NOMO-1 (cell line): ENCODE data around the gene TMEM127.
"Not testable (repeated sequence)": the region's sequence is repeated elsewhere in the genome, so short reads cannot be mapped to it uniquely, and the experiment has no call there.

Source experiments
- DNase-seq, 2 experiments: peaks; one replicate each; lab custom pipeline; 2025; ENCODE audit not compliant: unreplicated experiment in 2 of 2; lab: John Stamatoyannopoulos, UW

TMEM127 gene, protein sequence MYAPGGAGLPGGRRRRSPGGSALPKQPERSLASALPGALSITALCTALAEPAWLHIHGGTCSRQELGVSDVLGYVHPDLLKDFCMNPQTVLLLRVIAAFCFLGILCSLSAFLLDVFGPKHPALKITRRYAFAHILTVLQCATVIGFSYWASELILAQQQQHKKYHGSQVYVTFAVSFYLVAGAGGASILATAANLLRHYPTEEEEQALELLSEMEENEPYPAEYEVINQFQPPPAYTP

DNA sequence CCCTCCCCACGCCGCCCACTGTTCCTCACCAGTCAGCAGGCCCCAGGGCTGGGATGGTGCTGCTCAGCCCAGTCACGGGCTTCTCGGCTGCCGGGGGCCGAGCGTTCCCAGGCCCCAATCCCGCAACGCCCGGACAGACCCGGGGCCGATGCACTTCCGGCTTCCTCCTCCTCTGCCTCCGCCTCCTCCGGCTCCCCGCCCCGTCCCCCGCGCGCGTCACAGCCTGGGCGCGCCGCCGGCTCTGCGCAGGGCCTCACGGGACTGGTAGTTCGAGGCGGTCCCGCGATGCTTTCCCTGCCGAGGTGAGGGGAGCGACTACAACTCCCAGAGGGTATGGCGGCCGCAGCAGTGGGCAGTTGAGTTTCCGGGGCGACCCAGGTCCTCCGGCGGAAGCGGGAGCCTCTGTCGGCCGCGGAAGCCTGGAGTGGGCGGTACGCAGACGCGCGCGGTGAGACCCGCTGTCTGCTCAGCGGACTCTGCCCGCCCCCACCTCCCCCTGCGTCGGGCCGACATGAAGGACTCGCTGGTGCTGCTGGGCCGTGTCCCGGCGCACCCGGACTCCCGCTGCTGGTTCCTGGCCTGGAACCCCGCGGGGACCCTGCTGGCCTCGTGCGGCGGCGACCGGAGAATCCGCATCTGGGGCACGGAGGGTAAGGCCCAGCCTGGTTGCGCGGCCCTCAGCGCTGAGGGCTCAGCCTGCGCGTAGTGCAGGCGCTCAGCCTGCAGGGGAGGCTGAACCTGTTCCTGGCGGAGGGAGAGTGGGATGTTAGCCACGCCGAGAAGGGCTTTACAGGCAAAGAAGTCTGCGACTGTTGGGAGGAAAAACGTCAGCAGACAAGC, at the start of gene TMEM127, which contains the start of gene CIAO1:
Gene TMEM127 (minus strand): TSS at position 158 of the 840 bp plus-strand sequence. CDS start 616 bp downstream, outside the sequence.
Gene CIAO1 (plus strand): TSS at position 386 of the 840 bp plus-strand sequence. CDS start 126 bp downstream, at position 512.
- DNase-seq = peak; percentile 98

DNA sequence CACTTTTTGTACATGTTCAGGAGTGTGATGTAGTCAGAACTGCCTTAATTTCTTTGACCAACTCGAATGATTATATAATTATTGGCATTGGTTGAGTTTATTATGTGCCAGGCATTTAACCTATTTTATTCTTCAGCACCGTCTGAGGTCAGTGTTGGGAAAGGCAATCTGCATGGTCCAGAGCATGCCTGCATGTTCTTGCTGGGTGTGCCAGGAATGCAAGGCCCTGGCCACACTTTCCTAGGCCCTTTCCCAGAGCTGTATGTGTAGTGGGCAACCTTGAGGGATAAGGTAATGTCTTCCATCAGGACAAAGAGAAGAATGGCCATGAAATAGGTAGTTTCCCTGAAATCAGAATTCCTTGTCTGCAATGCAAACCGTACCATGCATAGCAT, 49.2 kb upstream of the TMEM127 start:
- DNase-seq = no peak

DNA sequence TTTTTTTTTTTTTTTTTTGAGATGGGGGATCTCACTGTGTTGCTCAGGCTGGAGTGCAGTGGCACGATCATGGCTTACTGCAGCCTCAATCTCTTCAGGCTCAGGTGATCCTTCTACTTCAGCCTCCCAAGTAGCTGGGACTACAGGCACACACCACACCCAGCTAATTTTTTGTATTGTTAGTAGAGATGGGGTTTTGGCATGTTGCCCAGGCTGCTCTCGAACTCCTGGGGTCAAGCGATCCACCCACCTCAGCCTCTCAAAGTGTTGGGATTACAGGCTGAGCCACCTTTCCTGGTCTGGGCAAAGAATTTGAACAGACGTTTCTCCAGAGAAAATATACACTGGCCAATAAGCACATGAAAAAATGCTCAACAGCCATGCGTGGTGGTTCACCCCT, 42.5 kb upstream of the TMEM127 start:
- DNase-seq = no peak

DNA sequence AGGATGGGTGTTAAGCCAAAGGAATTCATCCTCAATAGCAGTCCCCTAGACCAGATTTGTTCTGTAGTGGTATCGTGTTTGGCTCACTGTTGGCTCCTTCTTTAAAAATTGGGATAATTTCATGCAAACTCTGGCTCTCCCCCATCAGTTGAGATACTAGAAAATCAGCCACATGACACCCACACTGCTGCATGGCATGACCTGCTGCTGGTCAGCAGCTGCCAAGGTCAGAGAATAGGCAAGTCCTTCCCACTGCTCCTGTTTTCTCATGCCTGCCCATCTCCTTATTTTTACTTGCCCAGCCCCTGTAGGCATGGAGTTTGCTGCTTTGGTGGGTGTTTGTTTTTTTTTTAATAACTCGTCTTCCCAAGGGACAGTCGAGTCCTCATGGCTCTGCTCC, 40.6 kb upstream of the TMEM127 start:
- no peak for DNase-seq

DNA sequence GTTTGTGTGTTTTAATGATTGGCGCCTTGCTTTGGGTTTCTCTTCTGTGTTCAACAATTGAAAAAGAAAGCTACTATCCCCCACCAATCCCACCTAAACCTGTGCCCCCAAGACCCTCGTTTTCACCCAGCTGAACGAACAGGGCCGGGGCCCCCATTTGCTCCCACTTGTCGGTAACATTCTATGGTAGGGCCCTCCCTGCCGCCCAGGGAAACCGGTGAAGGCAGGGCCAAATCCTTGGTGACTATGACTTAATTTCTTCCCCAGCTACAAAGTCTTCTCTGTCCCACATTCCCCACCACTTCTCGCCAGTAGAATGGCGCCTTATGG, 40.1 kb upstream of the TMEM127 start:
- DNase-seq = no peak

DNA sequence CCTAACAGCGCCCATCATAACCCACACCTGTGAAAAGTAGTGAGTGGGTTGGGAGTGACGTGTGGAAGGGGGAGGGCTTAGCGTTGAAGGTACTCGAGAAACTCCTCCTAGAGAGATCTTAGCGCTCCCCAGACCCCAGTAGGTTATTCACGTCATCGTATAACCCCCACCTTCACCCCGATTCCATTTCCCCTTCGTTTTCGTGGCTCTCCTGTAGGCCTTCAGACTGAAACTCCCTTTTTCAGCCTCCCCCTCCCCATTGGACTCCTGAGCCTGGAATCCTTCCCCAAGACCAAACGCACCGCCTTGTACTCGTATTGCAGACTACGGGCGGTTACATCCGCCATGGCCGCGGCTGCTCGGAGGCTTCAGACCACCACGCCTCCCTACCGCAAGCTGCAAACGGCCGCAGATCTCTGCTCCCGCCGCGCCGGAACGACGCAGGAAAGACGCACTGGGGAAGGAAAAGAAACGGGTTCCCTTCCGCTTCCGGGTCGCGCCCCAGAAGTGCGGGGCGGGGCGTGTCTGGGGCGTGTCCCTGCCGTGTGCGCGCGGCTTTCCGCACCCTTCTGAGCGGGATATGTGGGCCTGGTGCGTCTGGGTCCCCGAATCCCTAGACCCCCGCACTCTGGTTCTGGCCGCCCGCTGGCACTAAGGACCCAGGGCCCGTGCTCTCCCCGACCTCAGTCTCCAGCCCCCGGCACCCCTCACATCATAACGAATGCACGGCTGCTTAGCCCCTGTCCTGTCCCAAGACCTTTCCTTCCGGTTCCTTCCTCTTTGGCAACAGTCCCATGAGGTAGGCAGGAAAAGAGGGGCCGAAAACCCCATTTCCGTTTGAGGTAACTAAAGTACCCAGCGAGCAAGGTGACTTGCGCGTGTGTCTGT, 39.5 kb upstream of the TMEM127 start, which contains the start of gene SNRNP200:
Gene SNRNP200 (minus strand): TSS at position 456 of the 888 bp plus-strand sequence. CDS start 109 bp downstream, at position 347.
- peak; percentile 87 to 94 for DNase-seq

DNA sequence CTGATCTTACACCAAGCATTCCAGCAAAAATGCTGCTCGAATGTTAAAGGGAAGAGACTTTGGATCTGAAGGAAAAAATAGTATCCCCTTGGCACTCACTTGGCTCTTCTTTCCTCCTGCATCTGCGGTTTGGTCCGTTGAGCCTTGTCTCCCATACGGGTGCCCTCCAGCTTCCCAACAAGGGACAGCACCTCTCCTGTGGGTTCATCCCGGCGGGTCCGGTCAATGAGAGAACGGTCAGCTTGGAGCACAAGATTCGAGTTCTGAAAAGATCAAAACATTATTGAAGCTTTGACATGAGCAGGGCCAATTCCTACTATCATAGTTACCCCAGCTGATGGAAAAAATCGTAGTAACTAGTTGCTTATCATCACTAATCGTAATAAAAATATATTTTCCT, 38.8 kb upstream of the TMEM127 start:
- no peak for DNase-seq

DNA sequence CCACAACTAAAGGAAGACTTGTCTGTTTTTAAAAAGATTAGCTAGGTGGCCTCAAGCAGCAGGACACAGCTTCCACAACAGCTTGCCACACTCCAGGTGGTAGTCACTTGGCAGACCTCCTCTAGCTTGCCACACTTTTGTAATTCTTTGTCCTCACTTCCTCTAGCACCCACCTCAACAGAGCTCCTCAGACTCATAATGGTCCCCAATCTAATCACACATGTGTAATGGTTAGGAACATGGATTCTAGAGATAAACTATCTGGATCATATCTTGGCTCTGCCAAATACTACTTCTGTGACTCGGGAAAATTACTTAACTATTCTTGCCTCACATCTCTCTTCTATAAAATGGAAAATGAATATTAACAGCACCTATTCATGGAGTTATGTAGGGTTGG, 36.1 kb upstream of the TMEM127 start:
- no peak for DNase-seq

DNA sequence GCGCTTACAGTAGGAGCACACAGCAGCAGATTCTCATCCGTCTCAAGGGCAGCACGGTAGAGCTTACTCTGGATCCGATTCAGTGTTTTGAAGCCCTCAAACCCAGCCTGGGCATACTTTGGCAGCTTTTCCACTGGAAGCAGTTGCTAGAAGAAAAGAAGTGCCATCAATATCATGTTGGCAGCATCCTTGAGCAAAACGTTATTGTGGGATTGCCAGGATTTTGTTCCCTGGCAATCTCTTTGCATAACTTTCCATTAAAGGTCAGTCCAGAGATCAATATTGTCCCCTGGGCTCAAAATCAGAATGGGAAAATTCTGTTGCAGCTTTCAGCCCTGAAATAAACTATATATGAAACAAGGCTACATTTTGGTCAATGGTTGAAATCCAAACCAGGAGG, 31.1 kb upstream of the TMEM127 start:
- no peak for DNase-seq

DNA sequence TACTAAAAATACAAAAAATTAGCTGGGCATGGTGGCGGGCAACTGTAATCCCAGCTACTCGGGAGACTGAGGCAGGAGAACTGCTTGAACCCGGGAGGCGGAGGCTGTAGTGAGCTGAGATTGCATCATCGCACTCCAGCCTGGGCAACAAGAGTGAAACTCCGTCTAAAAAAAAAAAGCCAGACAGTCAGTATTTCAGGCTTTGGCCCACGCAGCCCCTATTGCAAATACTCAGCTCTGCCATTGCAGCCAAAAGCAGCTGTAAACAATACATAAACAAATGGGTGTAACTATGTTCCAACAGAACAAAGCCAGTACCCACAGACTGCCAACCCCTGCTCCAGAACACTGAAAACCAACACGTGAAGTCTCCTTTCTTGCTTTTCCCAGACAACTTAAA, 28.5 kb upstream of the TMEM127 start:
- DNase-seq = not testable (repeated sequence)

DNA sequence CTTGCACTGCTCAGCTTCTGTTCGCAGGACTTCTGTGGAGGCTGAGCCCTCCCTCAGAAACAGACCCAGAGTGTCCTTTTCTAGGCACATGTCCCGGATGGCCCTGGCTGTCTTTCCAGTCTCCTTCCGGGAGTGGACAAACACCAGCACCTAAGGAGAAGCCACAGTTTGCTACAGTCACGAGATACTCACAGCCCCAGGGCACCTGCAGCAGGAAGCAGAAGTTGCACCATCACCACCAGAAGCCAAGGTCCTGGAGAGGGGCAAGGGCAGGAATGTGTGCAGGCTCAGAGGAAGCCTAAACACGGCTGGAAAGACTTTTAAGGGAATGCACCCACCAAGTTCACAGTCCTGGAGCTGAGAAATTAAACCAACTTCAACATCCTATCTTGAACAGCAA, 26.0 kb upstream of the TMEM127 start:
- no peak for DNase-seq

DNA sequence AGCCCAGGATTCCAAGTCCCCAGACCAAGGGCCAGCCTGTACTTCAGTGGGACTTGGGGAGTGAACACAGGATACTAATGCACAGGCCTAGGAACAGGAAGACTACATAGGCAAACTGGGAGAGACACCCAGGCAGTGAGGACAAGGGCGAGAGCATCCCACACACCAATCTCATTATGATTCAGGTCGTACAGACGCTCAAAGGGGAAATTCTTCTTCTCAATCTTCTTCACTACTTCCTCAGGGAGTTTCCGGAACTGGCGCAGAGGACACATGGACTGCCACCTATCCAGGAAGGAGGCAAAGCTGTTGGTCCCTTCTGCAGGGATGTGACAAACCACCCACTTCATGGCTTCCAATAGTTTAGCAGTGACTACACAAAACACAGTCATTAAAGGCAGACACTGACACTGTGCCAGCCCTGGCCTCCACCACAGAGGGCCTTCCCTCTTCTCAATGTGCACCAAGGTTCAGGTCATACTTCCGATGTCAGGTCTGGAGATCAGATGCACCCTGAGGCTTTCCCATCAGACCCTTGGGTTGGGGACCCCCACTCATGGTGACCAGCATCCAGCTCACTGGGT, 21.6 kb upstream of the TMEM127 start:
- DNase-seq = no peak

DNA sequence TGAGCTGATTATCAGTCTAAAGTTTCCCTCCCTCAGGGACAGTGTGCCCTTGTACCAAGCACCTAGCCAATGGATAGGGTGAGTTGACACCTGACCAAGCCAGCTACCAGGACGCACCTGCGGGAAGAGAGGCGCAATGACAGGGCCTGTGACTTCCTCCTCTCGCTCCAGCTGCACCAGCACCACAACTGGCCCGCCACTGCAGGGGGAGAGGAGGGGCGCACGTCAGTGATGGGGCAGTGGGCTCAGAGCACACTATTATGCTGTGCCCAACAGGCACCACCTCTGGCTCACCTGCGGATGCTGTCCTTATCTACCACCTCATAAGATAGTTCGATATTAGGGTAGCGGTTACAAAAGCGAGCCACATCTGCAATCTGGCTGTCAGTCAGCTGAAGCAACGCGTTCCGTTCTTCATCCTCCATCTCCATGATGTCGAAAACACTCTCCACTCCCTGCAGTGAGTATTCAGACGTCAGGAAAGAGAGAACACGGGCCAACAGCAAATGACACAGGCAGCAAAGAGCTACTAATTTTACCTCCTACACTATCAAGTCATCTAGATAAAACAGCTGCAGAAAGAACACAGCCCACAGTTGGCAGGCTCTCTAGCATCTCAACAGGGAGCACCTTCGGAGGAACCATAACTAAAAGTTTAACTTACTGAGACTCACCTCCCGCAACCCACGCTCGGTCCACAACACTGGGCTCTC, 11.1 kb upstream of the TMEM127 start:
- no peak for DNase-seq

DNA sequence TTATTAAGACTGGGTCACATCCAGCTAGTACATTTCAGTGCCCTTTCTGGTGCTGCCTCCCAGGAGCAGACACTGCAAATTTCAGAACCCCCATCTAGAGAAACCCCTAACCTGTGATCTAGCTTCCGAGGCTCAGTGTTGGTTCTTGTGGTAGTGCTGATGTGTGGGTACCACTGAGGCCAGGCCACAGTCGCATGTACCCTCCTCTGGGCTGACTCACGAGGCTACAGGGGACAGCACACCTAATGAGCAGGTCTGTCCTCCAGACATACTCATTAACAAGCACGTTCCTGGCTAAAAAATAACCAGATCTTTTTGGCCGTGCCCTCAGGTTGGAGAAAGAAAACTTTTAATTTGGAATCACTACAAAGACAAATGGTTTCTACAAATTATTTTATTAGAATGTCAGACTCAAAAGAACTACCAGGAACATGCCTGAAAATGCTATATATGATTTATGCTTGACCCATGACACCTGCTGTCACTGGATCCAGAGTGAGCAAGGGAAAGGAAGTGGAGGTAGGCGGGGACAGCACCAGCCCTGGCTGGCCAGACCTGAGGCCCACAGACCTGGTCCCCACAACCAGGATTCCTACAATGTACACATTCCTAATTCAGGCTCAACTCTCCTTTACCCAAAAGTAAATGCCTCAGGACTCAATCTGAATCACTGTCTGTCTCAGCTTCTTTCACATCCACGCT, 8.7 kb upstream of the TMEM127 start:
- no peak for DNase-seq

DNA sequence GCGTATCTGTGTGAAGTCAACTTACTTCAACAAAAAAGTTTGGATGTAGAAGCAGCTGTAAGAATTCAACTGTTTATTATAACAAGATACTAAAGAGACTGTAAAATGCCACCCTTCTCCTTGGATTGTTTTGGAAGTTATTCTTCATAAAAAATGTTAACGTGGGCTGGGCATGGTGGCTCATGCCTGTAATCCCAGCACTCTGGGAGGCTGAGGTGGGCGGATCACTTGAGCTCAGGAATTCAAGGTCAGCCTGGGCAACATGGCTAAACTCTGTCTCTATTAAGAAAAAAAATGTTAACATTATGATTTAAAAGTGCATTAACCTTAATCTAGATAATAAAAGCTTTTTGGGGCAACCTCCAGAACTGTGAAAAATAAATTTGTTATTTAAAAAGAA, 8.0 kb upstream of the TMEM127 start:
- no peak for DNase-seq

DNA sequence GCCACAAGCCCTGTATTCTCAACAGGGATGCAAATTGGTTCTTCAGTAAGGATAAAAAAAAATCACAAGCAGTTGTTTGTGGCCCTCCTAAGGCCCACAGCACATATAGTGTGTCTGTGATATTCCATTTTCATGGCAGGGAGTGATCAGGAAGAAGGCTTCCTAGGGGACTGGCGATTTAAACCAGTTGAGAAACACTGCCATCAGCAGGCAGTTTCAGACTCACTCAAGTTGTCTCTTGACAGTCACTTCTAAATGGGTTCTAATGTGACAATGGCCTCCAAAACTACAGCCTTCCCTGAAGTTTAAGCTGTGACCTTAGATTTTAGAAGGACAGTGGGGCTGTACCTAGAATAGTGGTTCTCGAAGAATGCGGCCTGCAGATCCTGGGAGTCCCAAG, 6.2 kb upstream of the TMEM127 start:
- no peak for DNase-seq

DNA sequence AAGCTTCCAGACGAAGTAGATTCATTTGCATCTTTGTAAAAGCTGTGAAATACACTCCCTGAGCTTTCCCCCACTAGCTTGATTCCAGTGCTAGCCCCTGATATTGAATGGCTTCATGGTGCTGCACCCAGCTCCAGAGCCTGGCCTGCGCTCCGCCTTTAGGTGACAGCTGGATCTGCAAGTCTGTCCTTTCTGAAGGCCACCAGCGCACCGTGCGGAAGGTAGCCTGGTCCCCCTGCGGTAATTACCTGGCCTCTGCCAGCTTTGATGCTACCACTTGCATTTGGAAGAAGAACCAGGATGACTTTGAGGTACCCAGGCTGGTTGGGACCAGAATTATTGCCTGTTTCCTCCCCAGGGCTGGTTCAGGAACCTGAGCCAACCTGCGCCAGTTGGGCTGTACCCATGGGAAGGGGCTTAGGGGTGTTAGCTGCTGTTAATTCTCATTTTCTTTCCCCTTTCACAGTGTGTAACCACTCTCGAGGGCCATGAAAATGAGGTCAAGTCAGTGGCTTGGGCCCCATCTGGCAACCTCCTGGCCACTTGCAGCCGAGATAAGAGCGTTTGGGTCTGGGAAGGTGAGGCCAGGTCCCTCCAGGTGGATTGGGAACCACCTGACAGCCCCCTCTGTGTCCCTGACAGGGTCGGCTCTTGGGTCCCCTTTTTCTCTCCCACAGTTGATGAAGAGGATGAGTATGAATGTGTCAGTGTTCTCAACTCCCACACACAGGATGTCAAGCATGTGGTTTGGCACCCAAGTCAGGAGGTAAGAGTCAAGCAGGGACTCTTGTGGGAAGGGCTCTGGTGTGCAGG, 1.6 kb upstream of the TMEM127 start:
- DNase-seq = peak; percentile 23 to 37

DNA sequence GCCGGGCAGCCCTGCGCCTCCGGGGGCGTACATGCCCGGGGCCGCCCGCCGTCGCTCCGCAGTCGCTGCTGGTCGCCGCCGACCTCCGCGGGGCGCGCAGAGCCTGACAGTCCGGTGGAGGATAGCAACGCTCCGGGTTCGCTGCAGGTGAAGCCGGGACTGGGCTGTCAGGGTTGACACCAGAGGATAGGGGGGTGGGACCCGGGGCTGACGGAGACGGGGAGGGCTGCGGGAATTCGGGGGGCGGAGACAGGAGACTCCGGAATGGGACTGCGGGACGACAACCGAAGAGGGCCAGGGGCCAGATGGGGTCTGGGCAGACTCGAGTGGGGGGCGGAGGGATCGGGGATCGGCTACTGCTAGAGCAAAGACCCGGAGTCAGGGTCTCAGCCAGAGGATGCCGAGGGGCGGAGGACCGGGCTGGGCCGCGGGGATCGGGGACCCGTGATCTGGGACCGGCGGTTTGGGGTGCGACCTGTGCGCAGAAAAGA, 403 bp downstream of the TMEM127 start:
- peak in 1 of 2 experiments; percentile 12 for DNase-seq
